Activated T-helper 2 cell treated with anti-CD3 and anti-CD28 coated beads, Interferon-gamma antibody, Interleukin-2, Interleukin-4, amounts not matched to agents 10 μg/mL and 5 μg/mL and 100 μg/mL, durations not matched to agents 14 hours and 24 hours and 36 hours (primary cell): ENCODE results near the gene MTIF2. TPM values are rescaled to one million over a fixed set of nuclear protein-coding genes. Genes with fewer than 3 reads are reported as not detected.
"Not testable (repeated sequence)": the region's sequence is repeated elsewhere in the genome, so short reads cannot be mapped to it uniquely, and the experiment has no call there.

Experiments
- DNase-seq: peaks from one replicate; pipeline ENCODE4 v3.0.0; 2021; ENCODE audit warnings: low spot score
- H3K27ac Mint-ChIP-seq: one replicate; pipeline ENCODE4 v1.8.0; 2021; ENCODE audit warnings: mixed read lengths
- H3K27me3 Mint-ChIP-seq: one replicate; pipeline ENCODE4 v1.8.0; 2021; ENCODE audit warnings: low read depth, mixed read lengths
- H3K36me3 Mint-ChIP-seq: one replicate; pipeline ENCODE4 v1.8.0; 2021; ENCODE audit warnings: low read depth, mixed read lengths
- H3K4me1 Mint-ChIP-seq: one replicate; pipeline ENCODE4 v1.8.0; 2021; ENCODE audit warnings: low read depth, mixed read lengths
- H3K4me3 Mint-ChIP-seq: one replicate; pipeline ENCODE4 v1.8.0; 2021; ENCODE audit warnings: low read depth, mild to moderate bottlenecking, moderate library complexity, mixed read lengths
- H3K9me3 Mint-ChIP-seq: one replicate; pipeline ENCODE4 v1.8.0; 2021; ENCODE audit warnings: mixed read lengths
- intact Hi-C: fragments of 100-400 bp; cut with micrococcal nuclease; formaldehyde crosslinking; loops from one replicate; pipeline ENCODE4 v1.15.1; 2023
- total RNA-seq: library from RNA; stranded (reverse); gene quantifications from 2 replicates; pipeline ENCODE4 v1.2.3, GENCODE V29; 2022

MTIF2 gene
- total RNA-seq, 1 donor from 2014 or later, result 40.2 TPM

DNA sequence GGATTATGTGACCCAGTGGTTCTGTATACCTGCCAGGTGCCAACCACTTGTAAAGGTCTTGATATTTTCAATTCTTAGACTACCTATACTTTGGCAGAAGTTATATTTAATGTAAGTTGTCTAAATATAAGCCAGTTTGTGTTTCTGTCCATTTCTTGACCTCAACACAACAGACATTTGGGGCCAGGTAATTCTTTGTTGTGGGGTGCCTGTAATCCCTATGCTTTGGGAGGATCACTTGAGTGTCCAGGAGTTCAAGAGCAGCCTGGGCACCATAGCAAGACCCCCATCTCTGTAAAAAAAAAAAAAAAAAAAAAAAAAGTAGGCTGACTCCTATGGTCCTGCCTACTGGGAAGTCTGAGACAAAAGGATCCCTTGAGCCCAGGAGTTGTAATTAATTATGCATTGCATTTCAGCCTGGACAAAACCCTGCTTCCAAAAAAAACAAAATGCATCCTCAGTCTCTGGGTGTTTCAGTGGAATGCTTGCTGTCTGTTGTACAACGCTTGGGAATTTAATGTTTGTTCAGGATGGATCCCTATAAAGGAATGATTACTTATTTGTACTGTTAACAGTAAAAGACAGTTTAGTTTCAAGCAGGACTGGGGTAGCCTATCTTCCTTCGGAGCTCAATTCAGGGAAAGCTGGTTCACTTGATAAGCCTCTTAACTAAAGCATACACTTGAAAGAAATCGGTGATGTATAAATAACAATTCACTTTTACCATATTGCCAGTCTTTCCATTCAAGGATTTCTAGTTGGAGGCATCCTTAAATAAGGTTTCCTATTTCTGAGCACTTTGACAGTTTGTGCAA, 33.1 kb downstream of the MTIF2 start:
- peaks cover 68% of the 10 kb centered on the region for H3K36me3 Mint-ChIP-seq
- no peaks in the 10 kb centered on the region for H3K27me3 Mint-ChIP-seq
- intact Hi-C loops, result loop anchor here (10.0 kb wide), 1 partner anchor 1471 kb away; the partner anchor contains the start of gene CHAC2
- no peak overlapping the region for H3K4me3 Mint-ChIP-seq
- no peak for DNase-seq
- H3K4me1 Mint-ChIP-seq, result peaks cover 19% of the 10 kb centered on the region
- no peaks in the 10 kb centered on the region for H3K9me3 Mint-ChIP-seq
- no peak overlapping the region for H3K27ac Mint-ChIP-seq

DNA sequence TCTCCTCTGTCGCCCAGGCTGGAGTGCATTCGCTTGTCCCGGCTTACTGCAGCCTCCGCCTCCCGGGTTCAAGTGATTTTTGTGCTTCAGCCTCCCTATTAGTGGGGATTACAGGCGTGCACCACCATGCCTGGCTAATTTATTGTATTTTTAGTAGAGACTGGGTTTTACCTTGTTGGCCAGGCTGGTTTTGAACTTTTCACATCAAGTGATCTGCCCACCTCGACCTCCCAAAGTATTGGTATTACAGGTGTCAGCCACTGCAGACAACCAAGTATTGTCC, 35.4 kb downstream of the MTIF2 start:
- intact Hi-C loops, result loop anchor here (2.0 to 10.0 kb wide), 3 partner anchors 49 to 1469 kb away; partner anchors contain the start of gene CHAC2
- Mint-ChIP-seq H3K9me3 (no peaks in the 10 kb centered on the region), H3K4me1 (peaks cover 33% of the 10 kb centered on the region), H3K4me3 (peak overlapping the region; percentile 99), H3K27ac (peak overlapping the region; percentile 95), H3K36me3 (peaks cover 71% of the 10 kb centered on the region), H3K27me3 (no peaks in the 10 kb centered on the region)
- no peak for DNase-seq

GRCh38 chr2:55232863-55233657, 36.0 kb downstream of the MTIF2 start:
- intact Hi-C loops, result loop anchor here (1.0 to 10.0 kb wide), 9 partner anchors 10 to 1468 kb away; partner anchors contain the start of genes CFAP36, CHAC2, MTIF2 and PPP4R3B
- H3K4me1 Mint-ChIP-seq, result peaks cover 38% of the 10 kb centered on the region
- H3K9me3 Mint-ChIP-seq, result no peaks in the 10 kb centered on the region
- peak overlapping the region; percentile 99 for H3K4me3 Mint-ChIP-seq
- H3K27ac Mint-ChIP-seq, result peak overlapping the region; percentile 95
- H3K27me3 Mint-ChIP-seq, result no peaks in the 10 kb centered on the region
- H3K36me3 Mint-ChIP-seq, result peaks cover 71% of the 10 kb centered on the region
- DNase-seq, result peak; percentile 26

DNA sequence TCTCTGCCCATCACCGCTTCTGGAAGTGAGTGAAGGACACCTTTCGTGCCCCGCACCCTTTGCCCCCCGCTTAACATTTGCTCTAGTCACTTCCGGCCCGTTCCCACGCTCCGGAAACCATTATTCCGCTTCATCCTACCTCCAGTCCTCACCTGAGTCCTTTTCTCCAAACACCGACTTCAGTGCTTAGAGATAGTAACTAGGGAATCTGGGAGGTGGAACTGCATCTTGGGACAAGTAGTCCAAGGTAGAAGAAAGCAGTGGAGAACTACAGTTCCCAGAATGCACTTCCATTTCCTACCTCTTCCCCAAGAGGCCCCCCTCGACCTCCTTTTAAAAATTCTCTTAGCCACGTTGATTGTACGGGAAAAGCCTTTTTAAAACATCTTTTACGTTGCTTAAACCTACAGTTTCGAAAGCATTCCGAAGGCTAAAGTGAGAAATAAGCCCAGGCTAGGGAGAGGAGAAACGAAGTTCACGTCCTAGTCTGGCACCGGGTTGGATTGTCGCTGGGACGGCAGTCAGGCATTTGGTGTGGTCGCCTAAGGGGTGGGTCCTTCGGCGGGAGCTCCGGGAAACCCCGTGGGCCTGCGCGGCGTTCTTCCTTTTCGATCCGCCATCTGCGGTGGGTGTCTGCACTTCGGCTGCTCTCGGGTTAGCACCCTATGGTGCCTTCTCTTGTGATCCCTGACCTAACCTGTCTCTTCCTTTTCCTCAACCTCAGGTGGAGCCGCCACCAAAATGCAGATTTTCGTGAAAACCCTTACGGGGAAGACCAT, 36.8 kb downstream of the MTIF2 start, which contains the start of the genes CLHC1 and RPS27A:
CLHC1 (minus strand) TSS at position 210 of the 779 bp plus-strand sequence. CDS start 9,882 bp downstream, outside the sequence.
RPS27A (plus strand) TSS at position 605 of the 779 bp plus-strand sequence; CDS start at position 742, 137 bp downstream.
- H3K27ac Mint-ChIP-seq, result peak within 1 kb of the TSS; percentile 95
- intact Hi-C loops, result loop anchor here (1.0 to 10.0 kb wide), 9 partner anchors 9 to 1467 kb away; partner anchors contain the start of genes CFAP36, CHAC2, MTIF2 and PPP4R3B
- peaks cover 72% of the 10 kb centered on the region for H3K36me3 Mint-ChIP-seq
- peak; percentile 89 for DNase-seq
- H3K27me3 Mint-ChIP-seq, result no peaks in the 10 kb centered on the region
- peak within 1 kb of the TSS; percentile 99 for H3K4me3 Mint-ChIP-seq
- no peaks in the 10 kb centered on the region for H3K9me3 Mint-ChIP-seq
- H3K4me1 Mint-ChIP-seq, result peaks cover 43% of the 10 kb centered on the region

DNA sequence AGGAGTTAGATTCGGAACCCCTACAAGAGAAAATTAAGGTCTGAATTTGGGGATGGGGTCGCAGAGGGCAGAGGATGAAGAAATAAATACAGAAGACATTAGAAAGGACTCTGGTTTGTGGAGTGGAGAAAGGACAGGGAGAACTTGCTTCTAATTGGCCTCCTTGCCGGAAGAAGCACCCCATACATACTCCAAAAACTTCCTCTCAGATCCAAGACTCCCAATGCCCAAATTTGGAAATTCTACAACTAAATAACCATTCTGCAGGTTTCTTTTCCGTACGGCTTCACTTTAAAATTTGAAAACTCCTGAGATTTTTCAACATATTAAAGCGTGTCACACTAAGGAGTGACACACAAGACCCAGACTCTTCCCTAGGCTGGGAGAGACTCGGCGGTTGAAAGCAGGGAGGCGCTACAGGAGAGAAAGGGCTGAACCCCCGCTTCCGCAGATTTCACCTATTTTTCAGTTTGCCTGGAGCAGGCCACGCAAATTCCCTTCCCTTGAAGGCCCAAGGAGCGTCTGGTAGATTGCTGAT, 37.4 kb downstream of the MTIF2 start:
- Mint-ChIP-seq H3K36me3 (peaks cover 67% of the 10 kb centered on the region), H3K4me3 (peak overlapping the region; percentile 99), H3K9me3 (no peaks in the 10 kb centered on the region), H3K27ac (peak overlapping the region; percentile 95), H3K27me3 (no peaks in the 10 kb centered on the region), H3K4me1 (peaks cover 43% of the 10 kb centered on the region)
- no peak for DNase-seq
- intact Hi-C loops, result loop anchor here (1.0 to 10.0 kb wide), 9 partner anchors 8 to 1467 kb away; partner anchors contain the start of genes CFAP36, CHAC2, MTIF2 and PPP4R3B

- H3K4me3 Mint-ChIP-seq, result peak overlapping the region; percentile 99
- peaks cover 58% of the 10 kb centered on the region for H3K36me3 Mint-ChIP-seq
- no peaks in the 10 kb centered on the region for H3K9me3 Mint-ChIP-seq
- DNase-seq, result no peak
- peak overlapping the region; percentile 4 for H3K27ac Mint-ChIP-seq
- no peaks in the 10 kb centered on the region for H3K27me3 Mint-ChIP-seq
- H3K4me1 Mint-ChIP-seq, result peaks cover 42% of the 10 kb centered on the region
- intact Hi-C loops, result loop anchor here (5.0 to 10.0 kb wide), 2 partner anchors 52 to 1466 kb away; partner anchors contain the start of gene CHAC2
Observed at GRCh38 chr2:55230551-55230950, 38.5 kb downstream of the MTIF2 start.

DNA sequence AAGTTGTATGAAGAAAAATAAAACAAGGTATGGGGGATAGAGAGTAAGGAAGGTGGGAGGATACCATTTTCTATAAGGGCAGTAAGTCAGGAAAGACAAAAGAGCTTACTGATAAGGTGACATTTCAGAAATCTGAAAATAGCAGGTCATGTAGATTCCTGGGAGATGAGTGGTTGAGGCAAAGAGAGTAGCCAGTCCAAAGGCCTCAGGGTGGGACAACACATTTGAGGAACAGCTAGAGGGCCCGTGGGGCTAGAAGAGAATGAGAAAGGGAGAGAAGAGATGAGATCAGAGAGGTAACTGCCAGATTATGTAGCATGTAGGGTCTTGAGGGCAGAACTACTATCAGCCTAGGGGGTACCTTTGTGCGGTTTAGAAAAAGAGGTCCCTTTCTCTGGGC, 39.8 kb downstream of the MTIF2 start:
- Mint-ChIP-seq H3K27me3 (no peaks in the 10 kb centered on the region), H3K27ac (no peak overlapping the region), H3K4me3 (no peak overlapping the region), H3K9me3 (no peaks in the 10 kb centered on the region), H3K36me3 (peaks cover 44% of the 10 kb centered on the region), H3K4me1 (peaks cover 36% of the 10 kb centered on the region)
- intact Hi-C loops, result no loop called here
- DNase-seq, result no peak

DNA sequence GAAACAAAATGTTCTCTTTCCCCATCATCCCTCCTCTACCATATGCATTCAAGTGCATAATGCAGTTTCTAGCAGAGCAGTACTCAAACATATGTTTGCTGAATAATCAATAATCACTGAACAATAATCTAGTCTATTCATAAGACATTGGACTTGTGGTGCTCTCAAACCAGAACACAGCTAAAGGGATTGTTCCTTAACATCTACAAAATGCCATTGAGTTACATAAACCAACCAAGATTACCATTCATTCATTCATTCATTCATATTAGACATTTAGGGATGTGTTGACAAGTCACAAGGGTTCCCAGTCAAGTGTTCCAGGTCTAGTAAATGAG, 40.8 kb downstream of the MTIF2 start:
- Mint-ChIP-seq H3K27me3 (no peaks in the 10 kb centered on the region), H3K27ac (peak overlapping the region; percentile 54), H3K36me3 (peaks cover 34% of the 10 kb centered on the region), H3K4me3 (peak overlapping the region; percentile 35), H3K9me3 (no peaks in the 10 kb centered on the region), H3K4me1 (peaks cover 31% of the 10 kb centered on the region)
- DNase-seq, result no peak
- intact Hi-C loops, result no loop called here

GRCh38 chr2:55227437-55228225, 41.4 kb downstream of the MTIF2 start:
- H3K9me3 Mint-ChIP-seq, intact Hi-C loops, DNase-seq, H3K27me3 Mint-ChIP-seq: not testable (repeated sequence)
- Mint-ChIP-seq H3K27ac (peak overlapping the region; percentile 54), H3K4me1 (peaks cover 32% of the 10 kb centered on the region), H3K4me3 (peak overlapping the region; percentile 35), H3K36me3 (peaks cover 28% of the 10 kb centered on the region)

- no peak overlapping the region for H3K4me3 Mint-ChIP-seq
- peaks cover 26% of the 10 kb centered on the region for H3K36me3 Mint-ChIP-seq
- no peak for DNase-seq
- H3K27ac Mint-ChIP-seq, result no peak overlapping the region
- H3K9me3 Mint-ChIP-seq, result no peaks in the 10 kb centered on the region
- intact Hi-C loops, result no loop called here
- peaks cover 40% of the 10 kb centered on the region for H3K4me1 Mint-ChIP-seq
- no peaks in the 10 kb centered on the region for H3K27me3 Mint-ChIP-seq
Observed at GRCh38 chr2:55225481-55226020, 43.5 kb downstream of the MTIF2 start.

DNA sequence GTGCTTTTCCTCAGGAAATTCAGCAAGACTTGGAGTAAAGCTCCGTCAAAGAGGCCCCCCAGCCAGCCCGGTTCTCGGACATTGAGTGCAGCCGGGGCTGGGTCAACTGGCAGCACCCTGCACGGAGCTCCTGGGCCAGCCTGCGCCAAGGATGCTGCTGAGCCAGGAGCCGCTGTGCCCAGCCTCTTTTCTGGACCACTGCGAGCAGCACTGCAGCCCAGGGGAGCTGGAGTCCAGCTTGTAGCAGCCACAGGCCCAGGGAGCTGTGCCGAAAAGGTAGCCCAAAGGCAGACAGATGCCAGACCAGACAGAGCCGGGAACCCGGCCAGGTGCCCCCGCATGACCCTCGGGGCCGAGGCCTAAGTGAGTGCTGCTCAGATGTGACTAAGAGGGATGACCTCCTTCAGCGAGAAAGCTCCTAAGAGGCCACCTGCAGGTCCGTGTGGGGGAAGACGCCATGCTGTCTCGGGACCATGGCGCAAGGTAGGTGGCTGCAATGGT, 44.2 kb downstream of the MTIF2 start:
- intact Hi-C loops, result loop anchor here (5.0 kb wide), 1 partner anchor 213 kb away; no protein-coding TSS in a partner anchor
- no peak for DNase-seq
- Mint-ChIP-seq H3K4me1 (peaks cover 34% of the 10 kb centered on the region), H3K9me3 (no peaks in the 10 kb centered on the region), H3K36me3 (peaks cover 19% of the 10 kb centered on the region), H3K4me3 (no peak overlapping the region), H3K27ac (no peak overlapping the region), H3K27me3 (no peaks in the 10 kb centered on the region)
